Mammary epithelial cell (primary cell): ENCODE data around the gene BMP8A.

Source experiments
- EZH2 ChIP-seq: IDR thresholded peaks from 2 replicates; pipeline ENCODE4 v1.6.1; 2012; ENCODE audit warnings: low read length, inconsistent platforms, borderline replicate concordance
- TF ChIP-seq, protein P1 (sequence below), 2 donors: IDR thresholded peaks in 1 of 2; conservative IDR thresholded peaks in 1 of 2; 2 replicates each; pipeline ENCODE4 v1.5.1; 2011 to 2012; ENCODE audit warnings: inconsistent platforms in 2 of 2, low read length in 2 of 2, mild to moderate bottlenecking in 2 of 2, control low read depth in 1 of 2, low read depth in 1 of 2; ENCODE audit not compliant: insufficient read depth in 1 of 2; ENCODE audit errors: extremely low read depth in 1 of 2

DNA sequence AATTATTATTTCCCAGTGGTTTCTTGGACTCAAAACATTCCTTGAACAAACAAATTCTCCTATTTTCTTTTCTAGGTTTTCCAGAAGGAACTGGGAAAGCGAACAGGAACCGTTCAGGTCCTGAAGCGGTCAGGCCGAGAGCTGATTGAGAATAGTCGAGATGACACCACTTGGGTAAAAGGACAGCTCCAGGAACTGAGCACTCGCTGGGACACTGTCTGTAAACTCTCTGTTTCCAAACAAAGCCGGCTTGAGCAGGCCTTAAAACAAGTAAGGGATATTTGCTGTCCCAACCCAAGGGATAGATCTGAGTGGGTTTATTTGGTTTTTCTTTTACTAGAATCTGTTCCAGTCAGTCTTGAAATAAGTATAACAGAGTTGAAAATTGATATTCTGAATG is 39.4 kb upstream of the BMP8A start:
- TF ChIP-seq, protein P1, sequence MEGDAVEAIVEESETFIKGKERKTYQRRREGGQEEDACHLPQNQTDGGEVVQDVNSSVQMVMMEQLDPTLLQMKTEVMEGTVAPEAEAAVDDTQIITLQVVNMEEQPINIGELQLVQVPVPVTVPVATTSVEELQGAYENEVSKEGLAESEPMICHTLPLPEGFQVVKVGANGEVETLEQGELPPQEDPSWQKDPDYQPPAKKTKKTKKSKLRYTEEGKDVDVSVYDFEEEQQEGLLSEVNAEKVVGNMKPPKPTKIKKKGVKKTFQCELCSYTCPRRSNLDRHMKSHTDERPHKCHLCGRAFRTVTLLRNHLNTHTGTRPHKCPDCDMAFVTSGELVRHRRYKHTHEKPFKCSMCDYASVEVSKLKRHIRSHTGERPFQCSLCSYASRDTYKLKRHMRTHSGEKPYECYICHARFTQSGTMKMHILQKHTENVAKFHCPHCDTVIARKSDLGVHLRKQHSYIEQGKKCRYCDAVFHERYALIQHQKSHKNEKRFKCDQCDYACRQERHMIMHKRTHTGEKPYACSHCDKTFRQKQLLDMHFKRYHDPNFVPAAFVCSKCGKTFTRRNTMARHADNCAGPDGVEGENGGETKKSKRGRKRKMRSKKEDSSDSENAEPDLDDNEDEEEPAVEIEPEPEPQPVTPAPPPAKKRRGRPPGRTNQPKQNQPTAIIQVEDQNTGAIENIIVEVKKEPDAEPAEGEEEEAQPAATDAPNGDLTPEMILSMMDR (conservative IDR thresholded peaks at IDR 0.05 in 1 of 2, IDR thresholded peaks at IDR 0.05 in 1 of 2; ENCODE audit: extremely low read depth in 1 of 2, insufficient read depth in 1 of 2, low read depth in 1 of 2, low read length in 2 of 2): no peak
- no peak for TF ChIP-seq EZH2
